Mesothelial cell of epicardium (in vitro differentiated cells): ENCODE data around the gene NTNG2. TPM values are rescaled to one million over a fixed set of nuclear protein-coding genes. Genes with fewer than 3 reads are reported as not detected.

ENCODE experiments used
- DNase-seq, 2 experiments: peaks; one replicate each; pipeline ENCODE4 v3.0.0; 2021; ENCODE audit warnings: low spot score in 2 of 2; ENCODE audit not compliant: unreplicated experiment in 2 of 2
- H3K27ac Mint-ChIP-seq: 2 replicates; pipeline ENCODE4 v1.8.0; 2021; ENCODE audit warnings: mixed read lengths
- H3K27me3 Mint-ChIP-seq: 2 replicates; pipeline ENCODE4 v1.8.0; 2021; ENCODE audit warnings: low read depth, mixed read lengths
- H3K36me3 Mint-ChIP-seq: 2 replicates; pipeline ENCODE4 v1.8.0; 2021; ENCODE audit warnings: mixed read lengths
- H3K4me1 Mint-ChIP-seq: 2 replicates; pipeline ENCODE4 v1.8.0; 2021; ENCODE audit warnings: mixed read lengths
- H3K4me3 Mint-ChIP-seq: 2 replicates; pipeline ENCODE4 v1.8.0; 2021; ENCODE audit warnings: mild to moderate bottlenecking, moderate library complexity, mixed read lengths
- H3K9me3 Mint-ChIP-seq: 2 replicates; pipeline ENCODE4 v1.8.0; 2021; ENCODE audit warnings: mixed read lengths
- total RNA-seq: library from RNA; stranded (reverse); gene quantifications from 3 replicates; pipeline ENCODE4 v1.2.1, GENCODE V29; 2021
- TF ChIP-seq, protein P1 (sequence below): fragments of 200-600 bp; sonication (generic); IDR thresholded peaks from one replicate; pipeline ENCODE4 v1.5.0; 2021; ENCODE audit warnings: antibody characterized with exemption; ENCODE audit not compliant: unreplicated experiment

The NTNG2 gene
- total RNA-seq, 1 donor from 2014 or later: 8.1 TPM

DNA sequence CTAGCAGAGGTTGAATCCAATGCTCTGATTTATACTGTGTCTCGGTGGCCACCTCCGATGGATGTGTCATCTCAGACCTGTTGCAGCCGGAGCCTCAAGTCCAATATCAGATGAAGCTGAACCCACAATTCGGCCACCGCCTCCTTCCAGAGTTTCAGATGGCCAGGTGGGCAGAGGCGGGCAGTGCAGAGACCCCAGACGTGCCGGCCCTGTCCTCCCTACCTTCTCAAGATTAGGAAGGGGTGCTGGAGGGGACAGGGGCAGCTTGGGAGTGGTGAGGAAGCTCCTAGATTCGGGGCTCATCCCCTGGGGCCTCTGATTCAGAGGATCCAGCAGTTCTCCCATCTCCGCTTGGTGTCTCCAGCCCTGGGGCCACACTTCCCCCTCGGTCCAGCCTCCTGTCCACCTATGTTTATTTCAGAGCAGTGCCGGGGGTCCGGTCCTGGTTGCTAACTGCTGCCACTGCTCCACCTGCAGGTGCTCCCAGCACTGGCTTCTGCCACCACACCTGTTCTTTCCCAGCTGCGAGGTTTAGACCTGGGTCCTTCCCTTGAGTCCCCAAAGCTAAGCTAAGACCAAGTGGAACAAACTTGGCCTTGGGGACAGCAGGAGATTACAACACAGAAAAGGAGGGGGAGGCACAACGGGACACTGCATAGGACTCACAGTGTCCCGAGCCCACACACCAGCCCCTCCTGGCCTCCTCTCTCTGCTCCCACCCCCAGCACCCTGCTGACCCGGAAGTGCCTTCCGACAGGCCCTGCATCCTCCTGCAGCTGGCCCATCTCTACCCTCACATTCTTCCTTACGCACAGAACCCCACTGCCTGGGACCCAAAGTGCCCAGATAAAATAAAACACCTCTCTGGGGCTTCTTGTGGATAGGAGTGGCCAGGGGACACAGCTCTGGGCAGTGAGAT is 81.6 kb downstream of the NTNG2 start:
- TF ChIP-seq, protein P1, sequence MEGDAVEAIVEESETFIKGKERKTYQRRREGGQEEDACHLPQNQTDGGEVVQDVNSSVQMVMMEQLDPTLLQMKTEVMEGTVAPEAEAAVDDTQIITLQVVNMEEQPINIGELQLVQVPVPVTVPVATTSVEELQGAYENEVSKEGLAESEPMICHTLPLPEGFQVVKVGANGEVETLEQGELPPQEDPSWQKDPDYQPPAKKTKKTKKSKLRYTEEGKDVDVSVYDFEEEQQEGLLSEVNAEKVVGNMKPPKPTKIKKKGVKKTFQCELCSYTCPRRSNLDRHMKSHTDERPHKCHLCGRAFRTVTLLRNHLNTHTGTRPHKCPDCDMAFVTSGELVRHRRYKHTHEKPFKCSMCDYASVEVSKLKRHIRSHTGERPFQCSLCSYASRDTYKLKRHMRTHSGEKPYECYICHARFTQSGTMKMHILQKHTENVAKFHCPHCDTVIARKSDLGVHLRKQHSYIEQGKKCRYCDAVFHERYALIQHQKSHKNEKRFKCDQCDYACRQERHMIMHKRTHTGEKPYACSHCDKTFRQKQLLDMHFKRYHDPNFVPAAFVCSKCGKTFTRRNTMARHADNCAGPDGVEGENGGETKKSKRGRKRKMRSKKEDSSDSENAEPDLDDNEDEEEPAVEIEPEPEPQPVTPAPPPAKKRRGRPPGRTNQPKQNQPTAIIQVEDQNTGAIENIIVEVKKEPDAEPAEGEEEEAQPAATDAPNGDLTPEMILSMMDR: no peak
- no peak for DNase-seq
- Mint-ChIP-seq H3K4me3 (peak overlapping the region; percentile 93), H3K9me3 (no peaks in the 10 kb centered on the region), H3K27ac (no peak overlapping the region), H3K36me3 (no peaks in the 10 kb centered on the region), H3K27me3 (peaks cover 14% of the 10 kb centered on the region), H3K4me1 (peaks cover 25% of the 10 kb centered on the region)

DNA sequence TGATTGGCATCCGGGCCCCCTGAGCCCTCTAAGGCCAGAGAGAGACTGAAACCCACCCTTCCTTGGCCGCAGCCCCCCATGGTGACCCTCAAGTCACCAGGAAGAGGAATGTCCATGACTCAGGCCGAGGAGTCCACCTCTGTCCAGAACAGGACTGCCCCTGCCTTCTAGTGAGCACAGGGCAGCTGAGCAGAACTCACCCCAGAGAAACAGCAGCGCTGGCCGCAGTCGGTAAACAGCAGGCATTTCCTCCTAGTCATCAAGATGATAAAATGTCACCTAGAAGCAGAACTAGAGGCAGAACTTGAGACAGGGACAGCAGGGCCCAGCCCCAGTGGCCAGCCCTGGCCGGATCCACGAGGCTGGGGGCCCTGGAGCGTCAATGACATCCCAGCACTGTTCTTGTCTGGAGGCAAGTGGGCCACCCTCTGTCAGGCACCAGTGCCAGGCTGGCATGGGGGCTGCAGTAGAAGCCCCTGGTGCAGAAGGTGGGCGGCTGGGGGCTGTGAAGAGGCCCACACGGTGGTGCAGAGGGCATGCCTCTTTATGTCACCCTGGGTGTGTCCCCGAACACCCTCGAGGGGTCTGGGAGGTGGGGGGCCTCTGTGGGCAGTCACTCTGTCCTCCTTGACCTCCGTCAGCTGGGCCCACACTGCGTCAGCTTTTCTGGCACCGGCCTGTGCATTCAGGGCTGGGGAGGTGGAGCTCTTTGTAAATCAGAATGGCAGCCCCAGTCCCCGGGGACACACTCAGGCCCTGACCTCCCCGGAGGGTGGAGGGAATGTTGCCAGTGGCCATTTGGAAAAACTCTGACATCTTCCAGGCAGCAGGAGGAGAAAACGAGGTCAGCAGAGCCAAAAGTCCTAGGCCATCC is 83.0 kb downstream of the NTNG2 start:
- H3K27ac Mint-ChIP-seq: no peak overlapping the region
- no peaks in the 10 kb centered on the region for H3K9me3 Mint-ChIP-seq
- no peak overlapping the region for H3K4me3 Mint-ChIP-seq
- peaks cover 13% of the 10 kb centered on the region for H3K27me3 Mint-ChIP-seq
- DNase-seq: no peak
- peaks cover 20% of the 10 kb centered on the region for H3K4me1 Mint-ChIP-seq
- TF ChIP-seq, protein P1: no peak
- no peaks in the 10 kb centered on the region for H3K36me3 Mint-ChIP-seq

DNA sequence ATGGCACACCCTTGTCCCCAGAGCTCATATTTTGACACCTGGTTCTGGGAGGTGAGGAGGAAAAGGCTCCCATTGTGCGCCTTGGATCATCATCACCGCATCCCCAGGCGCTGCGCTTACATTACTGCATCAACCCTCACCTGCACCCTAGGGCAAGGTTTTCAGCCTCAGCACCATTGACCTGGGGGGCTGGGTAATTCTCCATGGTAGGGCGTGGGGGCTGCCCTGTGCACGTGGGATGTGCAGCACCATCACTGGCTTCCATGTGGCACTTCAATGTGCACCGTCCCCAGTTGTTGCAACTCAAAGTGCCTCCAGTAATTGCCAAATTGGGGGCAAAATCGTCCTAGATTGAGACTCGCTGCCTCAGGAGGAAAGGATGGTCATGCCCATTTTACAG is 83.6 kb downstream of the NTNG2 start:
- peaks cover 13% of the 10 kb centered on the region for H3K27me3 Mint-ChIP-seq
- TF ChIP-seq, protein P1: no peak
- no peaks in the 10 kb centered on the region for H3K9me3 Mint-ChIP-seq
- H3K36me3 Mint-ChIP-seq: no peaks in the 10 kb centered on the region
- no peak overlapping the region for H3K27ac Mint-ChIP-seq
- H3K4me3 Mint-ChIP-seq: no peak overlapping the region
- no peak for DNase-seq
- peaks cover 13% of the 10 kb centered on the region for H3K4me1 Mint-ChIP-seq

DNA sequence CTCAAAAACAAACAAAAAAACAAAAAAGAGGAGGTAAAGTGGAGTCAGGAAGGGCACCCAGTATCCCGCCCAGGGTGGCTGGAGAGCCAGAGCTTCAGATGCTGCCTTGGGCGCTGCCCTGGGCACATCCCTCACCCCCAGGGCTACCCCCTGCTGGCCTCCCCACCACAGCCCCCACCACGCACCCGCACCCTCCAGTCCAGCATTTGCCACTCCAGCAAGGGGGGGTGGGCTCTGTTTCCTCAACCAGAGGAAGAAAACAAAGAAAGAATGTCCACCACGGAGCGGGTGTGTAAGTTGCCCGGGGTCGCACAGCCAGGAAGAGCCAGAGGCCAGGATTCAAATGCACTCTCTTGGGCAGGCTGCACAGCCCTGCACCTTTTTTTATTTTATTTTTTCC is 86.1 kb downstream of the NTNG2 start:
- no peak for DNase-seq
- Mint-ChIP-seq H3K4me3 (no peak overlapping the region), H3K27me3 (peaks cover 6% of the 10 kb centered on the region), H3K9me3 (peaks cover 14% of the 10 kb centered on the region), H3K27ac (no peak overlapping the region), H3K4me1 (peaks cover 5% of the 10 kb centered on the region), H3K36me3 (no peaks in the 10 kb centered on the region)
- TF ChIP-seq, protein P1: no peak

DNA sequence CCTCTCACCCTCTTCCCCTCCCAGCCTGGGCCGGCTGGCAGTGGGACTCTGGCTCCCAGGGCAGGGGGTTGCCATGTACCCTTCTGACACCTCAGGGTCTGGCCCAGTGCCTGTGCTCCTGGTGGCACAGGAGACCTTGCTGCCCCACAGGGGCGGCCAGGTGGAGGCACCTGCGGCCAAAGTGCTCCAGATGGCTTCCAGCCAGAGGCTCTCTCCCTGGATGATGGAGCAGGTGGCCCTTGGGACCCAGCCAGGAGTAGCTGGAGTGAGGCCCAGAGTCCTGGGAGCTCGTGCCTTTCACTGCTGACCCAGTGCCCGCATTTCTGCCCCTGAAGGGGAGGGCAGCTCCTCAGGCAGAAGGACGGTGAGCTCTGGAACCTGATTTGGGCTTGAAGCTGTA is 87.3 kb downstream of the NTNG2 start:
- DNase-seq: no peak
- TF ChIP-seq, protein P1: no peak
- H3K4me3 Mint-ChIP-seq: no peak overlapping the region
- H3K27me3 Mint-ChIP-seq: peaks cover 4% of the 10 kb centered on the region
- peaks cover 5% of the 10 kb centered on the region for H3K4me1 Mint-ChIP-seq
- peaks cover 14% of the 10 kb centered on the region for H3K9me3 Mint-ChIP-seq
- no peak overlapping the region for H3K27ac Mint-ChIP-seq
- H3K36me3 Mint-ChIP-seq: no peaks in the 10 kb centered on the region
